ENCODE measurements around the gene MAN2B2. TPM values are rescaled to one million over a fixed set of nuclear protein-coding genes. Genes with fewer than 3 reads are reported as not detected.

MAN2B2 gene
- polyA plus RNA-seq, 1 donor (not counting 4 experiments of a cell fraction or from before 2014, with no cell fraction given): 7.4 TPM

DNA sequence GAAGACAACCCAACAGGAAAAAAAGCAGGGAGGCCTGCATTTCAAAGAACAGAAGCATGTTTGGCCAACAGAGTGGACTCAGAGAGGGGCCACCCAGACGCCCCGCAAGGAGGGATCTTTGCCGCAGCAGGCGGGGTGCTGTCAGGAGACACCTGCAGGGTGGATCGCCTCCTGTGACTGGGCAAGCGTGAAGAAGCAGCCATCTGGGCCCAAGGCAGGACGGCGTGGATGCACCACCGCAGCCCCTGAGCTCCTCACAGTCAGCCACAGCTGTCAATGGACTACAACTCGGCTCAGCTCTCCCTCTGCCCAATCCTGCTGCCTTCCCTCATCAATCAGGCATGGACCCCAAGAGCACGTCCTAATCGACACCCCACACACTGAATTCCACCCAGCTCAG, 32.0 kb upstream of the MAN2B2 start:
- Histone ChIP-seq H3K9ac (ENCODE audit: control insufficient read depth, extremely low read depth, insufficient read depth, low read length) (no peak overlapping the region), H3K27ac (ENCODE audit: control insufficient read depth, insufficient read depth, low read length) (no peak overlapping the region), H2AFZ (ENCODE audit: control insufficient read depth, low read length) (no peak overlapping the region), H3K4me2 (ENCODE audit: control insufficient read depth, extremely low read depth, insufficient read depth, low read depth, low read length) (no peak overlapping the region), H3K27me3 (ENCODE audit: control insufficient read depth, extremely low read depth, insufficient read depth, low read length) (no peaks in the 10 kb centered on the region), H3K9me3 (ENCODE audit: control insufficient read depth, low read depth, low read length) (no peaks in the 10 kb centered on the region), H3K36me3 (ENCODE audit: control insufficient read depth in 2 of 2, extremely low read depth in 1 of 2, insufficient read depth in 2 of 2, low read length in 2 of 2) (no peaks in the 10 kb centered on the region), H3K9me1 (ENCODE audit: control insufficient read depth, extremely low read depth, insufficient read depth, low read length) (no peaks in the 10 kb centered on the region), H3K79me2 (ENCODE audit: control insufficient read depth, insufficient read depth, low read length) (no peaks in the 10 kb centered on the region), H4K20me1 (ENCODE audit: control insufficient read depth, extremely low read depth, insufficient read depth, low read length) (no peaks in the 10 kb centered on the region), H3K4me1 (ENCODE audit: control insufficient read depth, extremely low read depth, insufficient read depth, low read length) (no peaks in the 10 kb centered on the region), H3K4me3 (ENCODE audit: control insufficient read depth in 2 of 3, extremely low read depth in 1 of 3, insufficient read depth in 2 of 3, low read depth in 1 of 3, low read length in 3 of 3) (no peak overlapping the region)
- FAIRE-seq (no peak), DNase-seq (ENCODE audit: low read depth, low spot score) (no peak)
- dilution Hi-C loops (cut with MboI; ENCODE audit: extremely low pct_ligation_motif_present, low sequenced_read_pairs): no loop called here
- no peak for TF ChIP-seq CTCF (optimal IDR thresholded peaks at IDR 0.05 in 1 of 3, IDR thresholded peaks at IDR 0.05 in 1 of 3, conservative IDR thresholded peaks at IDR 0.05 in 1 of 3; ENCODE audit: extremely low read depth in 1 of 3, insufficient read depth in 2 of 3, low read length in 3 of 3)
- TF ChIP-seq EZH2 (IDR thresholded peaks at IDR 0.05; ENCODE audit: low read length): no peak

DNA sequence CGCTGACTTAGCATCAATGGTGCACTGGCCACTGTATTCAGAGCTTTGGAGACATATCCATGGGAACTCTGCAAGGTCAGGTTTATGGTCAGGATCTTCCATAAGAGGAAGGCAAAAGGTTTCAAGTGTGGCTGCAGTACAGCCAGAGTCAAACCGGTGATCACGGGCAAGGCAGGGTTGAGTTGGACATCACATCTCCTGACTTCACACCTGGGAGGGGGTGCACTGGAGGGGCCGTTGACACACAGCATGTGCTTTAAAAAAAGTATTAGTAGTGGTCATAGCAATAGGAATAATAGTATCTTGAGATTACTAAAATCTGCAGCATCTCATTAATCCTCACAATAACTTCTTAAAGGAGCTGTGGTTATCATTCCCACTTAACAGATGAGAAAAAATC, 28.9 kb upstream of the MAN2B2 start:
- dilution Hi-C loops (cut with MboI; ENCODE audit: extremely low pct_ligation_motif_present, low sequenced_read_pairs): no loop called here
- H3K27me3 ChIP-seq (ENCODE audit: control insufficient read depth, extremely low read depth, insufficient read depth, low read length): no peaks in the 10 kb centered on the region
- H3K4me3 ChIP-seq (ENCODE audit: control insufficient read depth in 2 of 3, extremely low read depth in 1 of 3, insufficient read depth in 2 of 3, low read depth in 1 of 3, low read length in 3 of 3): no peak overlapping the region
- no peaks in the 10 kb centered on the region for H3K4me1 ChIP-seq (ENCODE audit: control insufficient read depth, extremely low read depth, insufficient read depth, low read length)
- H3K4me2 ChIP-seq (ENCODE audit: control insufficient read depth, extremely low read depth, insufficient read depth, low read depth, low read length): no peak overlapping the region
- H3K9me3 ChIP-seq (ENCODE audit: control insufficient read depth, low read depth, low read length): no peaks in the 10 kb centered on the region
- no peaks in the 10 kb centered on the region for H3K79me2 ChIP-seq (ENCODE audit: control insufficient read depth, insufficient read depth, low read length)
- no peaks in the 10 kb centered on the region for H4K20me1 ChIP-seq (ENCODE audit: control insufficient read depth, extremely low read depth, insufficient read depth, low read length)
- FAIRE-seq: no peak
- DNase-seq (ENCODE audit: low read depth, low spot score): no peak
- TF ChIP-seq CTCF (optimal IDR thresholded peaks at IDR 0.05 in 1 of 3, IDR thresholded peaks at IDR 0.05 in 1 of 3, conservative IDR thresholded peaks at IDR 0.05 in 1 of 3; ENCODE audit: extremely low read depth in 1 of 3, insufficient read depth in 2 of 3, low read length in 3 of 3) (no peak), EZH2 (IDR thresholded peaks at IDR 0.05; ENCODE audit: low read length) (no peak)
- H3K27ac ChIP-seq (ENCODE audit: control insufficient read depth, insufficient read depth, low read length): no peak overlapping the region
- no peaks in the 10 kb centered on the region for H3K9me1 ChIP-seq (ENCODE audit: control insufficient read depth, extremely low read depth, insufficient read depth, low read length)
- no peak overlapping the region for H3K9ac ChIP-seq (ENCODE audit: control insufficient read depth, extremely low read depth, insufficient read depth, low read length)
- H2AFZ ChIP-seq (ENCODE audit: control insufficient read depth, low read length): no peak overlapping the region
- no peaks in the 10 kb centered on the region for H3K36me3 ChIP-seq (ENCODE audit: control insufficient read depth in 2 of 2, extremely low read depth in 1 of 2, insufficient read depth in 2 of 2, low read length in 2 of 2)
